ENCODE data around the gene TAS1R3.

The TAS1R3 gene

GRCh38 chr1:1292442-1292779 is 38.7 kb upstream of the TAS1R3 start:
- Histone ChIP-seq H3K36me3 (replicated peaks; ENCODE audit: insufficient read depth, low read length) (no peaks in the 10 kb centered on the region), H3K27me3 (replicated peaks; ENCODE audit: insufficient read depth, low read length) (no peaks in the 10 kb centered on the region; the same call in 1 of the 2 replicates), H3K4me3 (ENCODE audit: low read length) (no peak overlapping the region), H3K4me2 (ENCODE audit: low read depth, low read length) (no peak overlapping the region), H2AFZ (ENCODE audit: low read length) (no peak overlapping the region), H3K9ac (ENCODE audit: low read length) (no peak overlapping the region), H4K20me1 (ENCODE audit: insufficient read depth, low read length) (no peaks in the 10 kb centered on the region), H3K4me1 (ENCODE audit: low read length) (no peaks in the 10 kb centered on the region), H3K79me2 (ENCODE audit: low read length) (no peaks in the 10 kb centered on the region), H3K27ac (ENCODE audit: low read length) (no peak overlapping the region), H3F3A (ENCODE audit: insufficient read depth, low read length) (no peaks in the 10 kb centered on the region), H3K9me3 (replicated peaks; ENCODE audit: insufficient read depth, low read length) (no peaks in the 10 kb centered on the region), H3K9me2 (replicated peaks; ENCODE audit: insufficient read depth, low read length) (no peaks in the 10 kb centered on the region)
- TF ChIP-seq EZH2phosphoT487 (IDR thresholded peaks at IDR 0.05; ENCODE audit: low read length): no peak
- TF ChIP-seq EZH2 (optimal IDR thresholded peaks at IDR 0.05; ENCODE audit: low read depth, low read length): no peak
- TF ChIP-seq CTCF (IDR thresholded peaks at IDR 0.05; ENCODE audit: low read length): no peak
- DNase-seq: no peak

DNA sequence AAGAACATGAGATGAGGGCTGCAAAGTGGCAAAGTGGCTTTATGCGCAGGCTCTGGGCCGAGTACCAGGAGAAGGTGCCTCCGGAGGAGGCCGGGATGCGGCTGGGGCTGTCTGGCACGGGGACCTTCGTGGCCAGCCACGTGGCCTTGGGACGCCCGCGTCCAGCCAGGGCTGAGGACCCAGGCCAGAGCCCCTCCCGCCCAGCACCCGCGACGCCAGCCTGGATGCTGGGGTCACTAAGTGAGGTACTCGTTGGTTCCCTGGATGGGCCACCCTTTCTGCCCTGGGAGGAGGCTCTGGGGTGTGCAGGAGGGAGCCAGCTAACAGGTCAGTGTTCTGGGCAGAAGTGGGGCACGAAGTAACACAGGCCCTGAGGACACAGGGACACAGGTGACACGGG is 38.2 kb upstream of the TAS1R3 start:
- Histone ChIP-seq H3K27me3 (replicated peaks; ENCODE audit: insufficient read depth, low read length) (no peaks in the 10 kb centered on the region), H4K20me1 (ENCODE audit: insufficient read depth, low read length) (no peaks in the 10 kb centered on the region), H3K4me2 (ENCODE audit: low read depth, low read length) (no peak overlapping the region), H3K9ac (ENCODE audit: low read length) (no peak overlapping the region), H3K9me3 (replicated peaks; ENCODE audit: insufficient read depth, low read length) (no peaks in the 10 kb centered on the region), H3K36me3 (replicated peaks; ENCODE audit: insufficient read depth, low read length) (no peaks in the 10 kb centered on the region), H3F3A (ENCODE audit: insufficient read depth, low read length) (no peaks in the 10 kb centered on the region), H3K79me2 (ENCODE audit: low read length) (no peaks in the 10 kb centered on the region), H3K27ac (ENCODE audit: low read length) (no peak overlapping the region), H2AFZ (ENCODE audit: low read length) (no peak overlapping the region), H3K9me2 (replicated peaks; ENCODE audit: insufficient read depth, low read length) (no peaks in the 10 kb centered on the region), H3K4me3 (ENCODE audit: low read length) (no peak overlapping the region), H3K4me1 (ENCODE audit: low read length) (no peaks in the 10 kb centered on the region)
- DNase-seq: no peak
- no peak for TF ChIP-seq EZH2 (optimal IDR thresholded peaks at IDR 0.05; ENCODE audit: low read depth, low read length)
- no peak for TF ChIP-seq EZH2phosphoT487 (IDR thresholded peaks at IDR 0.05; ENCODE audit: low read length)
- no peak for TF ChIP-seq CTCF (IDR thresholded peaks at IDR 0.05; ENCODE audit: low read length)

DNA sequence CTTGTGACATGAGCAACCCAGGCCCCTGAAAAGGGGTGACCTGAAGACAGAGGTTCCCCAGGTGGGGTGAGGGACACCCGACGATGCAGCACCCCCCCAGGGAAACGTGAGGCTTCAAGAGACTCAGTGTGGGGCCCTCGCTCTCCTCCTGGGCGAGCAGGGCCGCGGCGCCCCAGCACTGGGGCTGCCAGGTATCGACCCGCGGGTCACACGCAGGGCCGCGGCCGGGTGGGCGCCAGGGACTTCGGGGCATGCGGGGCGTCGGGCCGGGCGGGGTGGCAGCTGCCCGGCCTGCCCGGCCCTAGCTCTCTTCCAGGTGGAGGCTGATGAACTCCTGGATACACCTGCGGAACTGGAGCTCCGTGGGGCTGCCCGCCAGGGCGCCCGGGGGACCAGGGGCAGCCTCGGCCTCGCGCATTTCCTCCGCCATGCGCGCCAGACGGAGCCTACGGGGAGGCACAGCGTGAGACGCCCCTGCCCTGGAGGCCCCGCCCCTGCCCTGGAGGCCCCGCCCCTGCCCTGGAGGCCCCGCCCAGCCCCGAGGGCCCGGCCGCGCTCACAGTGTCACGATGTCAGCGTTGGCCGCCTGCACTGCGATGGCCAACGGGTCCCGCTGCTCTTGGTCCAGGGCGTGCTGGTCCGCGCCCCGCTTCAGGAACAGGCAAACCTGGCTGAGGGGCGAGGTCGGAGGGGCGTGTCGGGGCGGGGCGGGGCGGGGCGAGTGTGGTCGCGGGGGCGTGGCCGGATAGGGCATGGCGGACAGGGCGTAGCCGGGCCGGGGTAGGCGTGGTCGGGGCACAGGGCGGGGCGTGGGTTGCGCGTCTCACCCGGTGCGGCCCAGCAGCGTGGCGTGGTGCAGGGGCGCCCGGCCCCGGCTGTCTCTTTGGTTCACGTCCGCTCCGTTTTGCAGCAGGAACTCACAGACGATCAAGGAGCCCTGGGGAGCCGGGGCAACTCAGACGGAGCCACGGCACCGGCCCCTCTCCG is 37.5 kb upstream of the TAS1R3 start:
- Histone ChIP-seq H3F3A (ENCODE audit: insufficient read depth, low read length) (no peaks in the 10 kb centered on the region), H3K9me2 (replicated peaks; ENCODE audit: insufficient read depth, low read length) (no peaks in the 10 kb centered on the region), H3K27ac (ENCODE audit: low read length) (no peak overlapping the region), H4K20me1 (ENCODE audit: insufficient read depth, low read length) (no peaks in the 10 kb centered on the region), H3K4me3 (ENCODE audit: low read length) (no peak overlapping the region), H3K4me2 (ENCODE audit: low read depth, low read length) (no peak overlapping the region), H3K9me3 (replicated peaks; ENCODE audit: insufficient read depth, low read length) (no peaks in the 10 kb centered on the region), H3K9ac (ENCODE audit: low read length) (no peak overlapping the region), H2AFZ (ENCODE audit: low read length) (no peak overlapping the region), H3K4me1 (ENCODE audit: low read length) (no peaks in the 10 kb centered on the region), H3K27me3 (replicated peaks; ENCODE audit: insufficient read depth, low read length) (no peaks in the 10 kb centered on the region), H3K36me3 (replicated peaks; ENCODE audit: insufficient read depth, low read length) (no peaks in the 10 kb centered on the region), H3K79me2 (ENCODE audit: low read length) (no peaks in the 10 kb centered on the region)
- DNase-seq: no peak
- TF ChIP-seq EZH2phosphoT487 (IDR thresholded peaks at IDR 0.05; ENCODE audit: low read length) (no peak), EZH2 (optimal IDR thresholded peaks at IDR 0.05; ENCODE audit: low read depth, low read length) (no peak), CTCF (IDR thresholded peaks at IDR 0.05; ENCODE audit: low read length) (no peak)

Data from MM.1S (cell line).